ENCODE measurements around the gene USP13.
A peak's percentile ranks its signal among the peaks of the same experiment; 100 is the strongest.

The USP13 gene

DNA sequence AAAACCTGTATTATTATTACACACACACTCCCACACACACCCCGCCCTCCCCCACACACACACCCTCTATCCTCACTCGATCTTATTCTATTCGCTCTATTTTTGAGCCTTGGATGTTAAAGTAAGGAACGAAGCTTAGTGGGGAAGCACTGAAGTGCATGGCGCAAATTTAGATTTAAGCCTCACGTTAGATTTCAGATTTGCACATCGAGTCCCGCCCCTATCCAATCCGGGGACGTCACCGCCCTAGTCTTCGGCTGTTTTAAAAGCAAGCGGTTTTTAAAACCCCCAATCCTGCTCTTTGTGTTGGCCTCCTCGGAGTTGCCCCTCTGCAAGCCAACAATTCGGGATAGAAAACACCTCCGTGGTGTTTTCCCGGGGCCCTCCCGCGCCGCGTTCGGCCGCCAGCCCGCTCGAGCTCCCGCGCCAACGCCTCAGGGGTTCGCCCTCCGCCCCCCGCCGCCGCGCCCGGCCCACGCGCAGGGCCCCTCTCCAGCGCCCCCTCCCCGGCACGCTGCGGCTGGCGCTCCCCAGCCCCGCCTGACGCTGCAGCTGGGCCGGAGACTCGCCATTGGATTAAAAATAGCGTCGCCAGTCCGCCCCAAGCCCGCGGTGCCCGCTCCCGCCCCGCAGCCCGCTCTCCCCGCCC lies at the start of gene USP13:
Gene USP13 (plus strand): TSS at position 594 of the 649 bp plus-strand sequence. CDS start 186 bp downstream, outside the sequence.
- H3K9me3 ChIP-seq (ENCODE audit: low read length), result no peaks in the 10 kb centered on the region
- H2AFZ ChIP-seq (ENCODE audit: low read depth, low read length), result peak within 1 kb of the TSS; percentile 80
- peak within 1 kb of the TSS; percentile 99 for H3K4me3 ChIP-seq (ENCODE audit: low read length)
- peaks cover 14% of the 10 kb centered on the region for H3K4me1 ChIP-seq (ENCODE audit: insufficient read depth, low read length)
- no peaks in the 10 kb centered on the region for H3K36me3 ChIP-seq (ENCODE audit: insufficient read depth, low read length)
- H3K27me3 ChIP-seq (ENCODE audit: insufficient read depth, low read length), result no peaks in the 10 kb centered on the region

GRCh38 chr3:179603321-179603720 lies 49.5 kb upstream of the USP13 start:
- Histone ChIP-seq H3K36me3 (ENCODE audit: insufficient read depth, low read length) (peaks cover 48% of the 10 kb centered on the region), H3K27me3 (ENCODE audit: insufficient read depth, low read length) (no peaks in the 10 kb centered on the region), H3K4me3 (ENCODE audit: low read length) (peak overlapping the region; percentile 66), H2AFZ (ENCODE audit: low read depth, low read length) (no peak overlapping the region), H3K4me1 (ENCODE audit: insufficient read depth, low read length) (peaks cover 9% of the 10 kb centered on the region), H3K9me3 (ENCODE audit: low read length) (no peaks in the 10 kb centered on the region)

GRCh38 chr3:179603831-179604230 lies 49.0 kb upstream of the USP13 start:
- peak overlapping the region; percentile 30 for H2AFZ ChIP-seq (ENCODE audit: low read depth, low read length)
- peaks cover 9% of the 10 kb centered on the region for H3K4me1 ChIP-seq (ENCODE audit: insufficient read depth, low read length)
- peaks cover 43% of the 10 kb centered on the region for H3K36me3 ChIP-seq (ENCODE audit: insufficient read depth, low read length)
- H3K27me3 ChIP-seq (ENCODE audit: insufficient read depth, low read length), result no peaks in the 10 kb centered on the region
- peak overlapping the region; percentile 66 for H3K4me3 ChIP-seq (ENCODE audit: low read length)
- H3K9me3 ChIP-seq (ENCODE audit: low read length), result no peaks in the 10 kb centered on the region

- Histone ChIP-seq H3K4me1 (ENCODE audit: insufficient read depth, low read length) (peaks cover 9% of the 10 kb centered on the region), H3K36me3 (ENCODE audit: insufficient read depth, low read length) (peaks cover 40% of the 10 kb centered on the region), H3K27me3 (ENCODE audit: insufficient read depth, low read length) (no peaks in the 10 kb centered on the region), H2AFZ (ENCODE audit: low read depth, low read length) (peak within 1 kb of the TSS; percentile 30), H3K9me3 (ENCODE audit: low read length) (no peaks in the 10 kb centered on the region), H3K4me3 (ENCODE audit: low read length) (peak within 1 kb of the TSS; percentile 66)
Measured at GRCh38 chr3:179604321-179605078, 48.3 kb upstream of the USP13 start, which contains the start of the genes MRPL47 and NDUFB5. Gene MRPL47, minus strand, starts transcription at chr3:179604638. Its CDS starts 14 bp downstream, at chr3:179604624. Gene NDUFB5, plus strand, starts transcription at chr3:179604794. Its CDS starts 22 bp downstream, at chr3:179604816.

- peaks cover 29% of the 10 kb centered on the region for H3K36me3 ChIP-seq (ENCODE audit: insufficient read depth, low read length)
- H3K4me3 ChIP-seq (ENCODE audit: low read length), result no peak overlapping the region
Measured at GRCh38 chr3:179606534-179607085, 46.2 kb upstream of the USP13 start.

DNA sequence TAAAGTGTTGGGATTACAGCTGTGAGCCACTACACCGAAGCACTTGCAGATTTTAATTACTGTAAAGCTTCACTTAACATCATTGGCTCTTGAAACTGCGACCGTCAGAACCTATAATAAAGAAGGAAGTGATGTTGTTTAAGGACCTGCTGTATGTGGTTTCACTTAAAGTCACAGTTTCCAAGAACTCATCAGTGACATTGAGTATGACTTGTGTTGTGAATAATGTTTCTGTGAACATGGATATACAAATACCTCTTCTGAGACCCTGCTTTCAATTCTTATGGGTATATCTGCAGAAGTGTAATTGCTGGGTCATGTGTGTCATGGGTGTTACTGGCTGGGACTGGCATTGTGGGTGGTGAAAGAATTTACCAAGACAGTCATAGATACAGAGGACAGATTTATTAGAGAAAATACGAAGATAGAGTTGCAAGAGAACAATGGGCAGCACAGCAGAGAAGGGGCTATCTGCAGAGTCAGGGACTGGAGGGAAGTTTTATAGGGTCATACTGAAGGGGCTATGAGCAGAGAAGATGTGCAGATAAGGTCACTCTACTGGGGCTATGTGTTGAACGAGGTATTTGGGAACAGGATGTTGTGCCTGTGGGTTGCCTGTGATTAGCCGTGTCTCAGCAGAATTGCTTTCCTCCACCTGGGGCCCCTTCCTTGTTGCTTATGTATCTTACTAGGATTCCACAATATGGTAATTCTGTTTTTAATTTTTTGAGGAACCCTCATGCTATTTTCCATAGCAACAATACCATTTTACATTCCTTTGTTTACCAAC lies 43.7 kb upstream of the USP13 start:
- no peak overlapping the region for H2AFZ ChIP-seq (ENCODE audit: low read depth, low read length)
- peaks cover 25% of the 10 kb centered on the region for H3K36me3 ChIP-seq (ENCODE audit: insufficient read depth, low read length)
- no peak overlapping the region for H3K4me3 ChIP-seq (ENCODE audit: low read length)
- H3K27me3 ChIP-seq (ENCODE audit: insufficient read depth, low read length), result no peaks in the 10 kb centered on the region
- H3K9me3 ChIP-seq (ENCODE audit: low read length), result no peaks in the 10 kb centered on the region
- H3K4me1 ChIP-seq (ENCODE audit: insufficient read depth, low read length), result peaks cover 3% of the 10 kb centered on the region

More at GRCh38 chr3:179606534-179607085, 46.2 kb upstream of the USP13 start:
- Histone ChIP-seq H3K4me1 (ENCODE audit: insufficient read depth, low read length) (peaks cover 9% of the 10 kb centered on the region), H3K27me3 (ENCODE audit: insufficient read depth, low read length) (no peaks in the 10 kb centered on the region), H3K9me3 (ENCODE audit: low read length) (no peaks in the 10 kb centered on the region), H2AFZ (ENCODE audit: low read depth, low read length) (no peak overlapping the region)

GRCh38 chr3:179610066-179610465 lies 42.8 kb upstream of the USP13 start:
- Histone ChIP-seq H3K36me3 (ENCODE audit: insufficient read depth, low read length) (peaks cover 25% of the 10 kb centered on the region), H3K4me1 (ENCODE audit: insufficient read depth, low read length) (peaks cover 3% of the 10 kb centered on the region), H3K27me3 (ENCODE audit: insufficient read depth, low read length) (no peaks in the 10 kb centered on the region), H2AFZ (ENCODE audit: low read depth, low read length) (no peak overlapping the region), H3K9me3 (ENCODE audit: low read length) (no peaks in the 10 kb centered on the region), H3K4me3 (ENCODE audit: low read length) (no peak overlapping the region)

DNA sequence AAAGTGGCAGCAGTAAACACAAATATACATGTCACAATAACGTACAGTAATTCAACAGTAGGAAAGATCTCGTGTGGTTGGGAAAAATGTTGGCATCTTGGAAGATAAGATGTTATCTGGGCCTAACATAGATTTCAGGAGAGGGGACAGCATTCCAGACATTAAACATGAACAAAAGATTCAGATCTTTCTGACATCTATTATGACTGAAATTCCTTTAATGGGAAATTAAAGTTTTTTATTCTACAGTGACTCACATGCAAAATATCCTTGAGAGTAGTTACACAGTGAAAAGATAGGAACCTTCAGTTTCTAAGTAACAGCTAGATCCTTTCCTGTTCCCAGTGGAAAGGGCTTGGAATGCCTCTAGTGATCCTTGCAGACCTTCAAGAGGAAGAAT lies 39.0 kb upstream of the USP13 start:
- H3K9me3 ChIP-seq (ENCODE audit: low read length), result no peaks in the 10 kb centered on the region
- H3K27me3 ChIP-seq (ENCODE audit: insufficient read depth, low read length), result no peaks in the 10 kb centered on the region
- H3K36me3 ChIP-seq (ENCODE audit: insufficient read depth, low read length), result peaks cover 40% of the 10 kb centered on the region
- no peak overlapping the region for H3K4me3 ChIP-seq (ENCODE audit: low read length)
- H3K4me1 ChIP-seq (ENCODE audit: insufficient read depth, low read length), result no peaks in the 10 kb centered on the region
- no peak overlapping the region for H2AFZ ChIP-seq (ENCODE audit: low read depth, low read length)

- Histone ChIP-seq H3K27me3 (ENCODE audit: insufficient read depth, low read length) (no peaks in the 10 kb centered on the region), H3K9me3 (ENCODE audit: low read length) (no peaks in the 10 kb centered on the region), H3K36me3 (ENCODE audit: insufficient read depth, low read length) (peaks cover 33% of the 10 kb centered on the region), H3K4me3 (ENCODE audit: low read length) (no peak overlapping the region), H2AFZ (ENCODE audit: low read depth, low read length) (no peak overlapping the region), H3K4me1 (ENCODE audit: insufficient read depth, low read length) (no peaks in the 10 kb centered on the region)
Measured at GRCh38 chr3:179615458-179616173, 37.2 kb upstream of the USP13 start.

DNA sequence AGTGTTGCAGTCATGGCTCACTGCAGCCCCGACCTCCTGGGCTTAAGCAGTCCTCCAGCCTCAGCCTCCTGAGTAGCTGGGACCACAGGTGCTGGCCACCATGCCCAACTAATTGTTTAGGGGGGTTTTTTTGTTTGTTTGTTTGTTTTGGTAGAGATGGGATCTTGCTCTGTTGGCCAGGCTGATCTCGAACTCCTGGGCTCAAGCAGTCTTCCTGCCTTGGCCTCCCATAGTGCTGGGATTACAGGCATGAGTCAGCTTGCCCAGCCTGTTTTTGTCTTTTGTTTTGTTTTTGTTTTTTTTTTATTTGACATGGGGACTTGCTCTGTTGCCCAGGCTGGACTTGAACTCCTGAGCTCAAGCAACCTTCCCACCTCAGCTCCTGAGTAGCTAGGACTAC lies 30.8 kb upstream of the USP13 start:
- Histone ChIP-seq H3K9me3 (ENCODE audit: low read length) (no peaks in the 10 kb centered on the region), H3K36me3 (ENCODE audit: insufficient read depth, low read length) (peaks cover 65% of the 10 kb centered on the region), H2AFZ (ENCODE audit: low read depth, low read length) (no peak overlapping the region), H3K27me3 (ENCODE audit: insufficient read depth, low read length) (no peaks in the 10 kb centered on the region), H3K4me3 (ENCODE audit: low read length) (no peak overlapping the region), H3K4me1 (ENCODE audit: insufficient read depth, low read length) (no peaks in the 10 kb centered on the region)

DNA sequence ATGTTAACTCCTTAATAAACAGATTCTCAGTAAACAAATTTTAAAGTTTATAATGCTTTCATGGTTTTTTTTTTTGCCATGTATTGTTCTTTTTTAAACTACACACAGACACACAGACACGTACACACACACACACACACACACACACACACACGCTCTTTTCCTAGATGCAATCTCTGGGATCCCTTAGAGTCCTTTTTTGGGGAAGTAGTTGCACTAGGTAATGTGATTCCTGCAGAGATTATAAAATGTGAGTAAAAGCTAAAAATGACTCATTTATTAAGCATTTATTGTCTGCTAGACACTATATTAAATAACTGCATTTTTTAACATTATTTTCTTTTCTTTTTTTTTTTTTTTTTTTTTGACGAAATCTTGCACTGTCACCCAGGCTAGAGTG lies 28.4 kb upstream of the USP13 start:
- H2AFZ ChIP-seq (ENCODE audit: low read depth, low read length), result no peak overlapping the region
- no peaks in the 10 kb centered on the region for H3K4me1 ChIP-seq (ENCODE audit: insufficient read depth, low read length)
- no peak overlapping the region for H3K4me3 ChIP-seq (ENCODE audit: low read length)
- H3K36me3 ChIP-seq (ENCODE audit: insufficient read depth, low read length), result peaks cover 48% of the 10 kb centered on the region
- no peaks in the 10 kb centered on the region for H3K27me3 ChIP-seq (ENCODE audit: insufficient read depth, low read length)
- H3K9me3 ChIP-seq (ENCODE audit: low read length), result no peaks in the 10 kb centered on the region

DNA sequence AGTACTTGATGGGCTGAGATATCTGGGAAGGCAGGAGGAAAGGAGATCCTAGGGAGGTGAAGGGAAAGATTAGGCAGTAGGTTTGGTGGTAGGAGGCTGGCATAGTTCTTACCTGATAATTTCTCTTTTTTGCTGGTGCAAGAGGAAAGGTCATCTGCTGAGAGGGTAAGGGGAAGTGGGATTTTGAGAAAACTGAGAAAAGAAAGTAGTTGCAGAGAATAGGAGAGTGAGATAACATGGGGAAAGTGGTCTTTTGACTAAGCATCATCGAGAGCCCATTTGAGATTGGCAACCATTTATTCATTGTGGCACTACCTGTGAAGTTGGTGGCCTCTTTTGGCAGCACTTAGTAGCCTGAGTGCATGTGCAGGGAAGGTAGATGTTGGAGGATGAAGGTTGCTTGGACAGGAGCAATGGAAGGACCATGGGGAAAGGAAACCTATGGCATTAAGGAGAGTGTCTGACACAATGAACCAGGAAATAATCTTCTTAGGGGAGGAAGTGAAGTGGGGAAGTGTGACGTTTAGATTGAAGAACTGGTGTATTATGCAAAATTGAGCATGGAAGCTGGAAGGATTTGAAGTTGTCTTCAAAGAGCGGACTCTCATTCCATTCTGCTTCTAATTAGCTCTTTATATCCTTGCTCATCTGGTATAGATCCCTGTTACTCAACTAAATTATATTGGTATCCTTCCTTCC lies 21.9 kb upstream of the USP13 start:
- H2AFZ ChIP-seq (ENCODE audit: low read depth, low read length), result no peak overlapping the region
- peaks cover 1% of the 10 kb centered on the region for H3K36me3 ChIP-seq (ENCODE audit: insufficient read depth, low read length)
- H3K4me3 ChIP-seq (ENCODE audit: low read length), result no peak overlapping the region
- no peaks in the 10 kb centered on the region for H3K27me3 ChIP-seq (ENCODE audit: insufficient read depth, low read length)
- H3K9me3 ChIP-seq (ENCODE audit: low read length), result no peaks in the 10 kb centered on the region
- no peaks in the 10 kb centered on the region for H3K4me1 ChIP-seq (ENCODE audit: insufficient read depth, low read length)

All from neuron (in vitro differentiated cells).